H1 (cell line): ENCODE data around the gene GDPD3. TPM values are rescaled to one million over a fixed set of nuclear protein-coding genes. Genes with fewer than 3 reads are reported as not detected.

ENCODE experiments used
- CTCF ChIA-PET: fragments of 300-600 bp; sonication (Branson Sonifier 250); formaldehyde crosslinking; loops from one replicate; lab custom pipeline; 2021; ENCODE audit not compliant: partially characterized antibody; lab: Charles Lee
- POLR2A ChIA-PET: fragments of 300-600 bp; sonication (Branson Sonifier 250); formaldehyde crosslinking; loops from one replicate; lab custom pipeline; 2021; ENCODE audit warnings: inconsistent platforms; ENCODE audit not compliant: partially characterized antibody; lab: Charles Lee
- DNase-seq, 2 experiments: peaks; one replicate each; pipeline versions ENCODE4 v3.0.0 to v3.0.0-alpha.2; 2010 to 2022; ENCODE audit warnings: low spot score in 2 of 2, low read depth in 1 of 2, mixed read lengths in 1 of 2
- FAIRE-seq: peaks from 2 replicates; lab custom pipeline; 2011; peaks lifted over from hg19 to GRCh38; lab: Jason Lieb, UNC
- H2AFZ ChIP-seq: 2 replicates; pipeline ENCODE4 v1.8.1; 2012; ENCODE audit warnings: low read length, inconsistent platforms
- H2AK5ac ChIP-seq: 2 replicates; pipeline ENCODE4 v1.6.1; 2013; ENCODE audit warnings: low read depth, low read length
- H2BK120ac ChIP-seq: replicated peaks from 2 replicates; pipeline ENCODE3; 2013; ENCODE audit warnings: low read depth, low read length, inconsistent platforms
- H2BK12ac ChIP-seq: 2 replicates; pipeline ENCODE4 v1.6.1; 2013; ENCODE audit warnings: low read depth, low read length
- H2BK15ac ChIP-seq: 2 replicates; pipeline ENCODE4 v1.6.1; 2013; ENCODE audit warnings: low read length
- H2BK20ac ChIP-seq: 2 replicates; pipeline ENCODE4 v1.6.1; 2013; ENCODE audit warnings: low read length
- H2BK5ac ChIP-seq: 2 replicates; pipeline ENCODE4 v1.6.1; 2013; ENCODE audit warnings: low read depth, low read length
- H3K14ac ChIP-seq: 2 replicates; pipeline ENCODE4 v1.6.1; 2013; ENCODE audit warnings: inconsistent platforms; ENCODE audit not compliant: insufficient read length
- H3K18ac ChIP-seq: 2 replicates; pipeline ENCODE4 v1.6.1; 2013; ENCODE audit warnings: low read length; ENCODE audit errors: extremely low read depth
- H3K23ac ChIP-seq: 2 replicates; pipeline ENCODE4 v1.6.1; 2013; ENCODE audit warnings: inconsistent platforms; ENCODE audit not compliant: insufficient read length
- H3K23me2 ChIP-seq: 2 replicates; pipeline ENCODE4 v1.6.1; 2013; ENCODE audit warnings: low read depth, low read length
- H3K27ac ChIP-seq: 2 replicates; pipeline ENCODE4 v1.6.1; 2011; ENCODE audit warnings: low read depth, low read length, inconsistent platforms
- H3K27me3 ChIP-seq, 4 experiments: replicated peaks in 1 of 4; 1 replicate in 1 of 4; 2 replicates in 3 of 4; pipeline versions ENCODE4 v1.6.1 to v1.8.1; 2011 to 2013; ENCODE audit warnings: low read length in 3 of 4, mild to moderate bottlenecking in 3 of 4, inconsistent platforms in 2 of 4, mixed read lengths in 2 of 4, moderate library complexity in 1 of 4; ENCODE audit not compliant: control insufficient read depth in 3 of 4, insufficient read depth in 3 of 4; ENCODE audit errors: extremely low read depth in 1 of 4
- H3K36me3 ChIP-seq, 4 experiments: 2 replicates each; pipeline versions ENCODE4 v1.6.1 to v1.8.1; 2011 to 2013; ENCODE audit warnings: mild to moderate bottlenecking in 4 of 4, low read length in 3 of 4, moderate library complexity in 2 of 4, control low read depth in 1 of 4, inconsistent platforms in 1 of 4; ENCODE audit not compliant: insufficient read depth in 4 of 4, control insufficient read depth in 2 of 4
- H3K4ac ChIP-seq: replicated peaks from 2 replicates; pipeline ENCODE3; 2013; ENCODE audit warnings: low read length, low read depth, mixed read lengths, inconsistent platforms; ENCODE audit not compliant: insufficient read length
- H3K4me1 ChIP-seq, 4 experiments: replicated peaks in 1 of 4; 1 replicate in 1 of 4; 2 replicates in 3 of 4; pipeline versions ENCODE4 v1.6.1 to v1.8.1; 2011 to 2013; ENCODE audit warnings: low read length in 3 of 4, inconsistent platforms in 2 of 4, mixed read lengths in 1 of 4; ENCODE audit not compliant: insufficient read depth in 4 of 4, control insufficient read depth in 3 of 4
- H3K4me2 ChIP-seq, 2 experiments: 2 replicates each; pipeline versions ENCODE4 v1.6.1 to v1.8.1; 2011 to 2013; ENCODE audit warnings: low read depth in 2 of 2, low read length in 2 of 2, control low read depth in 1 of 2, inconsistent platforms in 1 of 2, mild to moderate bottlenecking in 1 of 2; ENCODE audit not compliant: insufficient read depth in 1 of 2
- H3K4me3 ChIP-seq, 4 experiments: fragments of 200-600, 300-600 bp in 1 of 4; sonication (generic), shearing (Covaris generic), sonication (Bioruptor Twin) in 1 of 4; 2 replicates each; pipeline versions ENCODE4 v1.5.1 to v1.8.1; 2011 to 2016; ENCODE audit warnings: low read length in 4 of 4, low read depth in 3 of 4, control low read depth in 2 of 4, inconsistent platforms in 2 of 4, mild to moderate bottlenecking in 2 of 4, mixed read lengths in 1 of 4, moderate library complexity in 1 of 4; ENCODE audit not compliant: insufficient read depth in 2 of 4; ENCODE audit errors: extremely low read depth in 1 of 4
- H3K56ac ChIP-seq: replicated peaks from 2 replicates; pipeline ENCODE3; 2013; ENCODE audit warnings: low read depth, mild to moderate bottlenecking, mixed read lengths, low read length, inconsistent platforms; ENCODE audit not compliant: insufficient read length
- H3K79me1 ChIP-seq: 2 replicates; pipeline ENCODE4 v1.6.1; 2013; ENCODE audit warnings: low read depth, low read length, control low read depth
- H3K79me2 ChIP-seq, 2 experiments: 2 replicates each; pipeline versions ENCODE4 v1.6.1 to v1.8.1; 2012 to 2013; ENCODE audit warnings: low read length in 2 of 2, mild to moderate bottlenecking in 2 of 2, inconsistent platforms in 1 of 2; ENCODE audit not compliant: insufficient read depth in 2 of 2, control insufficient read depth in 1 of 2
- H3K9ac ChIP-seq, 4 experiments: replicated peaks in 1 of 4; 1 replicate in 1 of 4; 2 replicates in 3 of 4; pipeline versions ENCODE4 v1.6.1 to v1.8.1; 2011 to 2013; ENCODE audit warnings: low read depth in 3 of 4, low read length in 3 of 4, control low read depth in 2 of 4, mild to moderate bottlenecking in 2 of 4, moderate library complexity in 2 of 4, inconsistent platforms in 1 of 4; ENCODE audit errors: extremely low read depth in 1 of 4
- H3K9me3 ChIP-seq, 2 experiments: 2 replicates each; pipeline versions ENCODE4 v1.6.1 to v1.8.1; 2012 to 2013; ENCODE audit warnings: mild to moderate bottlenecking in 2 of 2, moderate library complexity in 2 of 2, control low read depth in 1 of 2, inconsistent platforms in 1 of 2, low read depth in 1 of 2, low read length in 1 of 2, mixed read lengths in 1 of 2; ENCODE audit not compliant: insufficient read depth in 2 of 2
- H4K20me1 ChIP-seq, 2 experiments: replicated peaks in 1 of 2; 2 replicates each; pipeline versions ENCODE3 to v1.8.1; 2011 to 2013; ENCODE audit warnings: inconsistent platforms in 2 of 2, low read length in 2 of 2, mild to moderate bottlenecking in 1 of 2; ENCODE audit not compliant: insufficient read depth in 2 of 2, control insufficient read depth in 1 of 2
- H4K5ac ChIP-seq: 2 replicates; pipeline ENCODE4 v1.6.1; 2013; ENCODE audit warnings: low read length, low read depth, mixed read lengths, inconsistent platforms; ENCODE audit not compliant: insufficient read length
- H4K8ac ChIP-seq: 2 replicates; pipeline ENCODE4 v1.8.0; 2013; ENCODE audit warnings: mild to moderate bottlenecking, moderate library complexity, low read length, inconsistent platforms; ENCODE audit not compliant: insufficient read depth; ENCODE audit errors: extremely low read depth
- H4K91ac ChIP-seq: replicated peaks from 2 replicates; pipeline ENCODE3; 2013; ENCODE audit warnings: low read length, mixed read lengths, inconsistent platforms; ENCODE audit not compliant: insufficient read length
- JUND ChIP-seq: IDR thresholded peaks from 2 replicates; pipeline ENCODE4 v1.6.1; 2011; ENCODE audit warnings: mild to moderate bottlenecking, improper control_type of control experiment, low read length
- SIX5 ChIP-seq: IDR thresholded peaks from 2 replicates; pipeline ENCODE4 v1.6.1; 2011; ENCODE audit warnings: mild to moderate bottlenecking, low read depth, low read length
- USF2 ChIP-seq: IDR thresholded peaks from 2 replicates; pipeline ENCODE4 v1.6.1; 2011; ENCODE audit warnings: low read length, improper control_type of control experiment
- WGBS, 2 experiments: shearing (Covaris generic) in 1 of 2; methylation state at CpG; one replicate each; pipeline versions ENCODE4 v1.1.6 to v1.1.7; 2013 to 2015; ENCODE audit warnings: low lambda C conversion rate in 2 of 2, mixed read lengths in 2 of 2, inconsistent platforms in 1 of 2, low coverage in 1 of 2, missing lambda C conversion rate in 1 of 2; ENCODE audit not compliant: insufficient replicate concordance in 2 of 2, insufficient coverage in 1 of 2, insufficient read length in 1 of 2; ENCODE audit errors: extremely low coverage in 1 of 2, missing lambda C conversion rate in 1 of 2; 5-methylcytosine and 5-hydroxymethylcytosine counted together
- polyA plus RNA-seq, 7 experiments: library from polyadenylated mRNA; depleted of rRNA in 3 of 7; stranded (reverse) in 5 of 7; unstranded in 2 of 7; fragments of >200 nt in 5 of 7; fragments of 200-250 nt in 2 of 7; gene quantifications; 1 replicate in 5 of 7; 2 replicates in 1 of 7; 4 replicates in 1 of 7; pipeline versions ENCODE4 v1.2.1 to v1.2.3, GENCODE V29; 2011 to 2013; ENCODE audit warnings: missing spikeins in 2 of 7, mixed read lengths in 2 of 7
- total RNA-seq: library from RNA; stranded (reverse); fragmentation: NEBNext Ultra II Directional; extraction: Animal tissue kit (Norgen Biotek cat#: 25700); gene quantifications from 2 replicates; pipeline ENCODE4 v1.2.1, GENCODE V29; 2021

Gene GDPD3
- total and polyA plus RNA-seq, 2 of the 8 experiments (the other 6 are each of a cell fraction or from before 2014, with no cell fraction given) = 0.20 TPM; not detected in 1

GRCh38 chr16:30086291-30087140 lies 26.8 kb downstream of the GDPD3 start:
- H3K27me3 ChIP-seq = peaks cover 0 to 3% (median 0%) of the 10 kb centered on the region in 4 experiments; a peak in 1 of 7 replicates
- no peak for TF ChIP-seq JUND
- no peak for TF ChIP-seq USF2
- no peak for TF ChIP-seq SIX5
- TF ChIP-seq, all 59 proteins: peak for 0
- no peak overlapping the region for H2BK5ac ChIP-seq
- no peak overlapping the region for H2BK20ac ChIP-seq
- H3K23ac ChIP-seq = no peak overlapping the region
- H3K18ac ChIP-seq = no peak overlapping the region
- DNase-seq (no peak), FAIRE-seq (no peak)
- no peak overlapping the region for H3K14ac ChIP-seq
- H3K79me2 ChIP-seq = no peaks in the 10 kb centered on the region
- H3K23me2 ChIP-seq = peaks cover 6% of the 10 kb centered on the region; the same call in 1 of the 2 replicates
- no peak overlapping the region for H4K5ac ChIP-seq
- H3K9me3 ChIP-seq = no peaks in the 10 kb centered on the region
- WGBS, 2 experiments = 94% methylated on average over 19 of the region's 27 CpGs; no CpG with 5 or more reads in 1 of the 2 experiments
- no peak overlapping the region for H2AK5ac ChIP-seq
- peaks cover 17 to 38% (median 26%) of the 10 kb centered on the region in 4 experiments for H3K36me3 ChIP-seq
- H2BK120ac ChIP-seq = no peak overlapping the region
- no peak overlapping the region for H2BK15ac ChIP-seq
- no peak overlapping the region for H3K4ac ChIP-seq
- ChIA-PET POLR2A (interaction anchor here (2.6 to 14.0 kb wide), 2 partner anchors 10 to 14 kb away, joined by 6 to 353 read pairs; partner anchors contain the start of genes ALDOA and PPP4C), CTCF (interaction anchor here (1.2 to 7.7 kb wide), 2 partner anchors 26 to 55 kb away, joined by 3 to 90 read pairs; partner anchors contain the start of gene GDPD3)
- peaks cover 7 to 12% of the 10 kb centered on the region in 2 experiments for H4K20me1 ChIP-seq
- no peak overlapping the region for H2BK12ac ChIP-seq
- no peak overlapping the region for H2AFZ ChIP-seq
- peaks cover 0 to 4% (median 0%) of the 10 kb centered on the region in 4 experiments; a peak in 3 of 7 replicates for H3K4me1 ChIP-seq
- no peak overlapping the region for H3K27ac ChIP-seq
- no peaks in the 10 kb centered on the region; the same call in 1 of the 2 replicates for H3K79me1 ChIP-seq
- no peak overlapping the region for H3K9ac ChIP-seq
- no peak overlapping the region for H3K56ac ChIP-seq
- H3K4me3 ChIP-seq = no peak overlapping the region
- no peak overlapping the region for H4K91ac ChIP-seq
- H4K8ac ChIP-seq = peak overlapping the region; percentile 15; the same call in 1 of the 2 replicates
- no peak overlapping the region for H3K4me2 ChIP-seq
